Measurements from ENCODE around the gene GNAI2. TPM values are rescaled to one million over a fixed set of nuclear protein-coding genes. Genes with fewer than 3 reads are reported as not detected.

Gene GNAI2
- total RNA-seq, 1 experiment from 2014 or later = 185 TPM

- ATAC-seq (no peak), DNase-seq (ENCODE audit: low spot score) (no peak)
- H3K27ac Mint-ChIP-seq = no peak overlapping the region
- TF ChIP-seq MLX (CRISPR knock-in tag; IDR thresholded peaks at IDR 0.05) (no peak), ARID4B (CRISPR knock-in tag; IDR thresholded peaks at IDR 0.05; ENCODE audit: borderline replicate concordance) (no peak), FOXK1 (CRISPR knock-in tag; IDR thresholded peaks at IDR 0.05) (no peak), TEAD4 (CRISPR knock-in tag; IDR thresholded peaks at IDR 0.05) (no peak), SMAD3 (CRISPR knock-in tag; IDR thresholded peaks at IDR 0.05; ENCODE audit: borderline replicate concordance) (no peak), HMGA2 (CRISPR knock-in tag; IDR thresholded peaks at IDR 0.05) (no peak), GABPB1 (CRISPR knock-in tag; IDR thresholded peaks at IDR 0.05) (no peak), ZBTB21 (CRISPR knock-in tag; IDR thresholded peaks at IDR 0.05; ENCODE audit: borderline replicate concordance) (no peak)
- TF ChIP-seq, protein P1, sequence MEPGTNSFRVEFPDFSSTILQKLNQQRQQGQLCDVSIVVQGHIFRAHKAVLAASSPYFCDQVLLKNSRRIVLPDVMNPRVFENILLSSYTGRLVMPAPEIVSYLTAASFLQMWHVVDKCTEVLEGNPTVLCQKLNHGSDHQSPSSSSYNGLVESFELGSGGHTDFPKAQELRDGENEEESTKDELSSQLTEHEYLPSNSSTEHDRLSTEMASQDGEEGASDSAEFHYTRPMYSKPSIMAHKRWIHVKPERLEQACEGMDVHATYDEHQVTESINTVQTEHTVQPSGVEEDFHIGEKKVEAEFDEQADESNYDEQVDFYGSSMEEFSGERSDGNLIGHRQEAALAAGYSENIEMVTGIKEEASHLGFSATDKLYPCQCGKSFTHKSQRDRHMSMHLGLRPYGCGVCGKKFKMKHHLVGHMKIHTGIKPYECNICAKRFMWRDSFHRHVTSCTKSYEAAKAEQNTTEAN (CRISPR knock-in tag; IDR thresholded peaks at IDR 0.05) = no peak
- TF ChIP-seq, protein P2, sequence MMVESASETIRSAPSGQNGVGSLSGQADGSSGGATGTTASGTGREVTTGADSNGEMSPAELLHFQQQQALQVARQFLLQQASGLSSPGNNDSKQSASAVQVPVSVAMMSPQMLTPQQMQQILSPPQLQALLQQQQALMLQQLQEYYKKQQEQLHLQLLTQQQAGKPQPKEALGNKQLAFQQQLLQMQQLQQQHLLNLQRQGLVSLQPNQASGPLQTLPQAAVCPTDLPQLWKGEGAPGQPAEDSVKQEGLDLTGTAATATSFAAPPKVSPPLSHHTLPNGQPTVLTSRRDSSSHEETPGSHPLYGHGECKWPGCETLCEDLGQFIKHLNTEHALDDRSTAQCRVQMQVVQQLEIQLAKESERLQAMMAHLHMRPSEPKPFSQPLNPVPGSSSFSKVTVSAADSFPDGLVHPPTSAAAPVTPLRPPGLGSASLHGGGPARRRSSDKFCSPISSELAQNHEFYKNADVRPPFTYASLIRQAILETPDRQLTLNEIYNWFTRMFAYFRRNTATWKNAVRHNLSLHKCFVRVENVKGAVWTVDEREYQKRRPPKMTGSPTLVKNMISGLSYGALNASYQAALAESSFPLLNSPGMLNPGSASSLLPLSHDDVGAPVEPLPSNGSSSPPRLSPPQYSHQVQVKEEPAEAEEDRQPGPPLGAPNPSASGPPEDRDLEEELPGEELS (CRISPR knock-in tag; IDR thresholded peaks at IDR 0.05) = no peak
- TF ChIP-seq, protein P3, sequence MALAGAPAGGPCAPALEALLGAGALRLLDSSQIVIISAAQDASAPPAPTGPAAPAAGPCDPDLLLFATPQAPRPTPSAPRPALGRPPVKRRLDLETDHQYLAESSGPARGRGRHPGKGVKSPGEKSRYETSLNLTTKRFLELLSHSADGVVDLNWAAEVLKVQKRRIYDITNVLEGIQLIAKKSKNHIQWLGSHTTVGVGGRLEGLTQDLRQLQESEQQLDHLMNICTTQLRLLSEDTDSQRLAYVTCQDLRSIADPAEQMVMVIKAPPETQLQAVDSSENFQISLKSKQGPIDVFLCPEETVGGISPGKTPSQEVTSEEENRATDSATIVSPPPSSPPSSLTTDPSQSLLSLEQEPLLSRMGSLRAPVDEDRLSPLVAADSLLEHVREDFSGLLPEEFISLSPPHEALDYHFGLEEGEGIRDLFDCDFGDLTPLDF (CRISPR knock-in tag; IDR thresholded peaks at IDR 0.05) = no peak
- ChIA-PET POLR2A (interaction anchor here (1.8 kb wide), 1 partner anchor 25 kb away, joined by 6 read pairs; no protein-coding TSS in a partner anchor), CTCF (interaction anchor here (1.0 to 12.5 kb wide), 8 partner anchors 9 to 72 kb away, joined by 4 to 145 read pairs (median 14); partner anchors contain the start of gene GNAT1)
- peaks cover 48% of the 10 kb centered on the region for H3K4me1 Mint-ChIP-seq
- no peaks in the 10 kb centered on the region; the same call in none of the 2 replicates for H3K27me3 Mint-ChIP-seq (ENCODE audit: low read depth)
- H3K4me3 Mint-ChIP-seq = no peak overlapping the region
- H3K36me3 Mint-ChIP-seq = no peaks in the 10 kb centered on the region
- H3K9me3 Mint-ChIP-seq = no peaks in the 10 kb centered on the region
These were observed 30.0 kb downstream of the GNAI2 start for GRCh38 chr3:50266017-50266416.

DNA sequence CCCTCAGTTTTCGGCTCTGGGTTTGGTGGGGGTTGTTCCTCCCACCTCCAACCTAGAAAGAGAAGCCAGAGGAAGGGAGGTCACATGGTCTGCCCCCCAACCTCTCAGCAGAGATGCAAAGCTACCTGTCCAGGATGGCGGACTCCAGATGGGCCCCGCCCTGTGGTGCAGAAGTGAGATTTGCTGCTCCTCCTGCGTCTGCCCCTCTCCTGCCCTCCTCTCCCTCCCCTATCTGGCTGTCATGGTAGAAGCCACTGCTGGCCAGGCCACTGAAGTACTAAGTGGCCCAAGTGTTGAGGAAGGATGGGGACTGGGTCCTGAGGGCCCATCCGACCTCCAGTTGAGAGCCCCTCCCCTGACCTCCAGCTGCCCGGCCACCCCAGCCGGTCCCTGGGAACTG, 30.8 kb downstream of the GNAI2 start:
- CTCF ChIA-PET = interaction anchor here (0.6 to 12.5 kb wide), 12 partner anchors 7 to 101 kb away, joined by 3 to 145 read pairs (median 4); partner anchors contain the start of genes GNAT1 and HYAL2
- no peaks in the 10 kb centered on the region for H3K9me3 Mint-ChIP-seq
- DNase-seq (ENCODE audit: low spot score) (no peak), ATAC-seq (no peak)
- H3K36me3 Mint-ChIP-seq = no peaks in the 10 kb centered on the region
- POLR2A ChIA-PET = interaction anchor here (1.5 to 1.8 kb wide), 2 partner anchors 25 to 55 kb away, joined by 5 to 6 read pairs; no protein-coding TSS in a partner anchor
- H3K4me3 Mint-ChIP-seq = no peak overlapping the region
- H3K27ac Mint-ChIP-seq = no peak overlapping the region
- no peaks in the 10 kb centered on the region; the same call in none of the 2 replicates for H3K27me3 Mint-ChIP-seq (ENCODE audit: low read depth)
- peaks cover 51% of the 10 kb centered on the region for H3K4me1 Mint-ChIP-seq
- TF ChIP-seq, protein P4, sequence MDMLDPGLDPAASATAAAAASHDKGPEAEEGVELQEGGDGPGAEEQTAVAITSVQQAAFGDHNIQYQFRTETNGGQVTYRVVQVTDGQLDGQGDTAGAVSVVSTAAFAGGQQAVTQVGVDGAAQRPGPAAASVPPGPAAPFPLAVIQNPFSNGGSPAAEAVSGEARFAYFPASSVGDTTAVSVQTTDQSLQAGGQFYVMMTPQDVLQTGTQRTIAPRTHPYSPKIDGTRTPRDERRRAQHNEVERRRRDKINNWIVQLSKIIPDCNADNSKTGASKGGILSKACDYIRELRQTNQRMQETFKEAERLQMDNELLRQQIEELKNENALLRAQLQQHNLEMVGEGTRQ (CRISPR knock-in tag; IDR thresholded peaks at IDR 0.05) = peak; percentile 32; the same call in 1 of the 2 replicates
- TF ChIP-seq TP53 (CRISPR knock-in tag; IDR thresholded peaks at IDR 0.05) (0 out of 2 replicates have a peak, but pooled peaks have one; percentile 26), ZNF263 (CRISPR knock-in tag; IDR thresholded peaks at IDR 0.05; ENCODE audit: low read depth) (no peak)

Measured in WTC11 (cell line).